HG02623 (cell line): ENCODE results near the gene C8G.

Experiments used
- ATAC-seq: cut with Tn5 transposase; IDR thresholded peaks from one replicate; pipeline ENCODE4 v1.9.1; 2021; ENCODE audit warnings: moderate library complexity; ENCODE audit not compliant: unreplicated experiment

The C8G gene

GRCh38 chr9:136940526-136941230 lies 4.4 kb upstream of the C8G start:
- no peak for ATAC-seq

- no peak for ATAC-seq
These were observed 3.6 kb upstream of the C8G start for GRCh38 chr9:136941231-136942111.

- no peak for ATAC-seq
These were observed 2.7 kb upstream of the C8G start for GRCh38 chr9:136942112-136942880.

- no peak for ATAC-seq
These were observed 2.2 kb upstream of the C8G start for GRCh38 chr9:136942881-136943230.

GRCh38 chr9:136943291-136944211 lies 1.5 kb upstream of the C8G start:
- peak; percentile 18 for ATAC-seq

GRCh38 chr9:136944212-136944518 lies 878 bp upstream of the C8G start:
- peak; percentile 23 for ATAC-seq

GRCh38 chr9:136945333-136946227 lies 537 bp downstream of the C8G start:
- ATAC-seq = no peak

GRCh38 chr9:136946228-136947027 lies 1.4 kb downstream of the C8G start:
- no peak for ATAC-seq

GRCh38 chr9:136947028-136947891 lies 2.2 kb downstream of the C8G start:
- ATAC-seq = no peak

GRCh38 chr9:136947955-136948510 lies 3.0 kb downstream of the C8G start:
- ATAC-seq = no peak

GRCh38 chr9:136949239-136949816 lies 4.3 kb downstream of the C8G start:
- ATAC-seq = no peak

GRCh38 chr9:136949817-136950655 lies 5.0 kb downstream of the C8G start:
- ATAC-seq = peak; percentile 72

GRCh38 chr9:136950656-136951276 lies 5.7 kb downstream of the C8G start:
- no peak for ATAC-seq

GRCh38 chr9:136951541-136952320 lies 6.7 kb downstream of the C8G start, which contains the start of gene LCN12:
TSS of gene LCN12 (plus strand) at chr9:136952273. CDS start at chr9:136952328, 55 bp downstream.
- ATAC-seq = no peak

- ATAC-seq = no peak
These were observed 7.3 kb downstream of the C8G start for GRCh38 chr9:136952321-136952850.
